Endodermal cell (in vitro differentiated cells): ENCODE measurements around the gene NECAP2. TPM values are rescaled to one million over a fixed set of nuclear protein-coding genes. Genes with fewer than 3 reads are reported as not detected.

Experiments used
- DNase-seq: peaks from one replicate; pipeline ENCODE4 v3.0.0-alpha.2; 2017
- H3K27ac ChIP-seq: 2 replicates; pipeline ENCODE4 v1.5.1; 2013; ENCODE audit warnings: mild to moderate bottlenecking, low read depth, low read length, moderate library complexity
- H3K27me3 ChIP-seq: 2 replicates; pipeline ENCODE4 v1.6.1; 2013; ENCODE audit warnings: mild to moderate bottlenecking, low read length, moderate library complexity; ENCODE audit not compliant: insufficient read depth, control insufficient read depth, poor library complexity, severe bottlenecking
- H3K36me3 ChIP-seq: 2 replicates; pipeline ENCODE4 v1.7.0; 2013; ENCODE audit warnings: mild to moderate bottlenecking, low read length, moderate library complexity; ENCODE audit not compliant: control insufficient read depth, insufficient read depth
- H3K4me1 ChIP-seq: one replicate; pipeline ENCODE4 v1.7.0; 2013; ENCODE audit warnings: low read length; ENCODE audit not compliant: control insufficient read depth, insufficient read depth
- H3K4me3 ChIP-seq: 2 replicates; pipeline ENCODE4 v1.5.1; 2013; ENCODE audit warnings: mild to moderate bottlenecking, low read length, moderate library complexity
- H3K9ac ChIP-seq: 2 replicates; pipeline ENCODE4 v1.6.1; 2013; ENCODE audit warnings: mild to moderate bottlenecking, low read length, moderate library complexity; ENCODE audit not compliant: poor library complexity, severe bottlenecking; ENCODE audit errors: extremely low read depth
- H3K9me3 ChIP-seq: 2 replicates; pipeline ENCODE4 v1.6.1; 2013; ENCODE audit warnings: mild to moderate bottlenecking, low read length, moderate library complexity; ENCODE audit not compliant: control insufficient read depth
- H3K27ac Mint-ChIP-seq: 2 replicates; pipeline ENCODE4 v1.8.0; 2020; ENCODE audit warnings: mixed read lengths
- H3K27me3 Mint-ChIP-seq: 2 replicates; pipeline ENCODE4 v1.8.0; 2021; ENCODE audit warnings: mild to moderate bottlenecking, mixed read lengths; ENCODE audit not compliant: insufficient read depth
- H3K36me3 Mint-ChIP-seq: 2 replicates; pipeline ENCODE4 v1.8.0; 2020; ENCODE audit warnings: low read depth, mixed read lengths
- H3K4me1 Mint-ChIP-seq: 2 replicates; pipeline ENCODE4 v1.8.0; 2020; ENCODE audit warnings: mixed read lengths
- H3K4me3 Mint-ChIP-seq: 2 replicates; pipeline ENCODE4 v1.8.0; 2020; ENCODE audit warnings: mild to moderate bottlenecking, moderate library complexity, mixed read lengths
- H3K9me3 Mint-ChIP-seq: 2 replicates; pipeline ENCODE4 v1.8.0; 2020; ENCODE audit warnings: mild to moderate bottlenecking, mixed read lengths
- WGBS, 2 experiments: methylation state at CpG; one replicate each; pipeline versions ENCODE4 v1.1.5 to v1.1.7; 2013; ENCODE audit warnings: missing lambda C conversion rate in 2 of 2, mixed read lengths in 1 of 2; ENCODE audit not compliant: insufficient coverage in 1 of 2, insufficient read length in 1 of 2; 5-methylcytosine and 5-hydroxymethylcytosine counted together
- total RNA-seq, 2 donors: library from RNA; stranded (reverse); fragmentation: NEBNext Ultra II Directional in 1 of 2; extraction: Animal tissue kit (Norgen Biotek cat#: 25700) in 1 of 2; gene quantifications; 2 replicates in 1 of 2; 3 replicates in 1 of 2; pipeline ENCODE4 v1.2.1, GENCODE V29; 2021
- TF ChIP-seq, protein P1 (sequence below): fragments of 200-600 bp; sonication (generic); conservative IDR thresholded peaks from 2 replicates; pipeline ENCODE4 v1.5.0; 2021; ENCODE audit warnings: antibody characterized with exemption, mild to moderate bottlenecking

Gene NECAP2
- total RNA-seq, 2 donors from 2014 or later, result 43.9 to 45.8 TPM

DNA sequence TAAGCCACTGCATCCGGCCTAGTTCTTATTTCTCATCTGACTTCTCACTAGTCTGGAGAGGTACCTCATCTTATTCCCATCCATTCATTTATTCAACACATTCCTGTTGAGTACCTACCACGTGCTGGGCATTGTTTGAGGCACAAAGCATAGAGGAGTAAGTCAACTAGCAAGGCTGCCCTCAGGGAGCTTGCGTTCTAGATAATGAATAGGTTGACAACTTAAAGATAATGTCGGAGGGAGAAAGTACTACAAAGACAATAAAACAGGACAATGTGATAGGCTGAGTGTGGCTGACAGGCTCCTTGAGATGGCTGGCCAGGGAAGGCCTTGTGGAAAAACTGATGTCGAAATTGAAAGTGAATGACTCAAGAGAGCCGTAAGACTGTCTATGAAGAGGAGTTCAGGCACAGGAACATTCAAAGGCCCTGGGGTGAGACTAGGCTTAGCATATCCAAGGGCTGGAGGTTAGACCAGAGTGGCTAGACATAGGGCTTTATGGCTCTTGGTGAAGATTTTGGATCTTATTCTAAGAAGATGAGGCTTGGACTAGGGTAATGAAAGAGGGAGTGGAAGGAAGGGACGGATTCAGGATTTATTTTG is 21.6 kb upstream of the NECAP2 start:
- no peak overlapping the region for H3K4me3 ChIP-seq

DNA sequence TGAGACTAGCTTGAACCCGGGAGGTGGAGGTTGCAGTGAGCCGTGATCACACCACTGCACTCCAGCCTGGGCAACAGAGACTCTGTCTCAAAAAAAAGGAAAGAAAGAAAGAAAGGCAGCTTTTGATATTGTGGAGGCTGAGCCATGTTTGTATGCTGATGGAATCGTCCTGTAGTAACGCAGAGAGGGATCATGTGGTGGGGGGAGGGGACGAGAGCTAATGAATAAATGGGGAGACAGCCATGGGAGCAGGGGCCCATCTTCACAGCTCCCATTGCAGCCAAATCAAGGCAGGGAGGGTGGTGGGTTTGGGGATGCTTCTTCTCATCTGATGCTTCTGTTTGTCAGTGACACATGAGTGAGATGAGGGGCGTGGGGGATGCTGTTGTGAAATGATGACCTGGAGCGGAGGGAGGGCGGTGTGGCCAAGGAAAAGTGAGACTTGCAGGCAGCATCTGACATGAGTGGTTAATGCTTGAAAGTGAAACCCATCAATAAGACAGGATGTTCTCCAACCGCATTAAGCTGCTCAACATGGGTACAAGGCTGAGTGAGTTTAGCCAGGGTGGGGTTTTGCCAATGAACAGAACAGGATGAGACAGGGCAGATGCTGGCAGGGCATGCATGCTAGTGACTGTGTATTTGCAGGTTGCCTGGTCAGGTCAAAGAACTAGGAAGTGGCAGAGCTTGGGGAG is 20.0 kb upstream of the NECAP2 start:
- H3K9me3 ChIP-seq, result no peaks in the 10 kb centered on the region
- 82 to 89% methylated on average over 9 of the region's 9 CpGs for WGBS, 2 experiments
- H3K4me1 ChIP-seq, result no peaks in the 10 kb centered on the region
- no peaks in the 10 kb centered on the region for H3K27me3 ChIP-seq
- no peak overlapping the region for H3K4me3 ChIP-seq
- peaks cover 5% of the 10 kb centered on the region for H3K4me1 Mint-ChIP-seq
- H3K27me3 Mint-ChIP-seq, result peaks cover 12% of the 10 kb centered on the region
- no peak overlapping the region for H3K4me3 Mint-ChIP-seq
- no peak for DNase-seq
- no peak overlapping the region for H3K27ac ChIP-seq
- H3K36me3 Mint-ChIP-seq, result no peaks in the 10 kb centered on the region
- no peak overlapping the region for H3K27ac Mint-ChIP-seq
- H3K9ac ChIP-seq, result no peak overlapping the region
- TF ChIP-seq, protein P1, sequence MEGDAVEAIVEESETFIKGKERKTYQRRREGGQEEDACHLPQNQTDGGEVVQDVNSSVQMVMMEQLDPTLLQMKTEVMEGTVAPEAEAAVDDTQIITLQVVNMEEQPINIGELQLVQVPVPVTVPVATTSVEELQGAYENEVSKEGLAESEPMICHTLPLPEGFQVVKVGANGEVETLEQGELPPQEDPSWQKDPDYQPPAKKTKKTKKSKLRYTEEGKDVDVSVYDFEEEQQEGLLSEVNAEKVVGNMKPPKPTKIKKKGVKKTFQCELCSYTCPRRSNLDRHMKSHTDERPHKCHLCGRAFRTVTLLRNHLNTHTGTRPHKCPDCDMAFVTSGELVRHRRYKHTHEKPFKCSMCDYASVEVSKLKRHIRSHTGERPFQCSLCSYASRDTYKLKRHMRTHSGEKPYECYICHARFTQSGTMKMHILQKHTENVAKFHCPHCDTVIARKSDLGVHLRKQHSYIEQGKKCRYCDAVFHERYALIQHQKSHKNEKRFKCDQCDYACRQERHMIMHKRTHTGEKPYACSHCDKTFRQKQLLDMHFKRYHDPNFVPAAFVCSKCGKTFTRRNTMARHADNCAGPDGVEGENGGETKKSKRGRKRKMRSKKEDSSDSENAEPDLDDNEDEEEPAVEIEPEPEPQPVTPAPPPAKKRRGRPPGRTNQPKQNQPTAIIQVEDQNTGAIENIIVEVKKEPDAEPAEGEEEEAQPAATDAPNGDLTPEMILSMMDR, result no peak
- H3K9me3 Mint-ChIP-seq, result no peaks in the 10 kb centered on the region
- no peaks in the 10 kb centered on the region for H3K36me3 ChIP-seq

More for the DNA sequence above, 21.6 kb upstream of the NECAP2 start:
- TF ChIP-seq, protein P1, result no peak
- Histone ChIP-seq H3K27ac (no peak overlapping the region), H3K36me3 (no peaks in the 10 kb centered on the region), H3K9me3 (no peaks in the 10 kb centered on the region), H3K4me1 (no peaks in the 10 kb centered on the region), H3K9ac (no peak overlapping the region), H3K27me3 (no peaks in the 10 kb centered on the region)
- WGBS, 2 experiments, result 87 to 99% methylated on average over 6 to 7 of the region's 7 CpGs
- no peak for DNase-seq
- Mint-ChIP-seq H3K27me3 (peaks cover 12% of the 10 kb centered on the region), H3K36me3 (no peaks in the 10 kb centered on the region), H3K4me1 (peaks cover 5% of the 10 kb centered on the region), H3K9me3 (no peaks in the 10 kb centered on the region), H3K27ac (no peak overlapping the region), H3K4me3 (no peak overlapping the region)

DNA sequence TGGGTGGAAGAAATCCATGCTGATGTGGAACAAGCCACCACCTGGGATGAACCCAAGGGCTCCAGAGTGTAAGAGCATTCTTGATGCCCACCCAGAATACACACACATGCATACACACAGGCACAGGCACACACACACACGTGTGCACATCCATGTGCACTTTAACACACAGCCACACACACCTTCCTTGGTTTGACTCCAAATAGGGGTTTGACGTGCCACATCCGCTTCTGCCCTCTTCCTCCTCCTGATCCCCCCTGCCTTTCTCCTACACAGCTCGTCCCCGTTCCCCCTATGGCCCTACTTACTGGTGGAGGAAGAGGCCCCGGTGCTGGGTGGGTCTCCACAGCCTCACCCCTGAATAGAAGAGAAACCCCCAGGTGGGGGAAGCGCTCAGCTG is 19.3 kb upstream of the NECAP2 start:
- Histone ChIP-seq H3K9ac (no peak overlapping the region), H3K9me3 (no peaks in the 10 kb centered on the region), H3K4me1 (no peaks in the 10 kb centered on the region), H3K4me3 (no peak overlapping the region), H3K27ac (no peak overlapping the region), H3K27me3 (no peaks in the 10 kb centered on the region), H3K36me3 (no peaks in the 10 kb centered on the region)
- Mint-ChIP-seq H3K27ac (no peak overlapping the region), H3K4me1 (peaks cover 5% of the 10 kb centered on the region), H3K4me3 (no peak overlapping the region), H3K36me3 (no peaks in the 10 kb centered on the region), H3K9me3 (no peaks in the 10 kb centered on the region), H3K27me3 (peaks cover 12% of the 10 kb centered on the region)
- TF ChIP-seq, protein P1, result no peak
- DNase-seq, result no peak
- 85 to 90% methylated on average over 2 to 7 of the region's 7 CpGs for WGBS, 2 experiments
